ENCODE data around the gene SKAP2. TPM values are rescaled to one million over a fixed set of nuclear protein-coding genes. Genes with fewer than 3 reads are reported as not detected.

SKAP2 gene
- total and polyA plus RNA-seq, 2 of the 4 experiments (the other 2 are of a cell fraction), result 5.7 to 7.4 TPM

GRCh38 chr7:26735976-26736600, 128.3 kb downstream of the SKAP2 start:
- DNase-seq (no peak), ATAC-seq (ENCODE audit: low read depth) (no peak)
- no peaks in the 10 kb centered on the region for H3K9me1 ChIP-seq (ENCODE audit: insufficient read depth, low read length)
- ChIA-PET CTCF (no interaction called here), POLR2A (ENCODE audit: unreplicated experiment) (no interaction called here)
- no peaks in the 10 kb centered on the region for H3K79me1 ChIP-seq (ENCODE audit: low read depth in 1 of 2, low read length in 2 of 2)
- H3K4me2 ChIP-seq (ENCODE audit: low read depth, low read length), result no peak overlapping the region
- intact Hi-C loops (cut with micrococcal nuclease) (no loop called here), in situ Hi-C loops (cut with MboI; ENCODE audit: low sequenced_read_pairs) (no loop called here), dilution Hi-C loops (cut with HindIII; ENCODE audit: low sequenced_read_pairs, unreplicated experiment) (no loop called here)
- no peak overlapping the region for H2AFZ ChIP-seq (replicated peaks; ENCODE audit: low read length, poor library complexity)
- H4K91ac ChIP-seq (ENCODE audit: insufficient read depth, low read depth, low read length), result no peak overlapping the region
- no peaks in the 10 kb centered on the region for H3K9me3 ChIP-seq (ENCODE audit: control insufficient read depth, insufficient read depth, low read length)
- H4K8ac ChIP-seq (ENCODE audit: low read depth in 2 of 2, low read length in 2 of 2), result no peak overlapping the region
- no peak overlapping the region for H3K14ac ChIP-seq (replicated peaks; ENCODE audit: low read depth, low read length)
- no peak overlapping the region for H2AK5ac ChIP-seq (ENCODE audit: low read depth, low read length)
- no peak overlapping the region for H3K18ac ChIP-seq (ENCODE audit: low read depth, low read length)
- no peak overlapping the region for H3K27ac ChIP-seq (ENCODE audit: insufficient read depth, low read length)
- no peak overlapping the region for H3K23ac ChIP-seq (ENCODE audit: low read depth, low read length)
- no peaks in the 10 kb centered on the region for H3K4me1 ChIP-seq (ENCODE audit: control insufficient read depth, insufficient read depth, low read length)
- no peak overlapping the region for H4K5ac ChIP-seq (ENCODE audit: low read depth, low read length)
- no peak overlapping the region for H3K56ac ChIP-seq (ENCODE audit: extremely low read depth, insufficient read depth, low read length)
- peaks cover 3% of the 10 kb centered on the region for H3K36me3 ChIP-seq (ENCODE audit: control insufficient read depth, insufficient read depth, low read length)
- WGBS, 2 experiments (ENCODE audit: extremely low coverage in 2 of 2, insufficient read length in 1 of 2), result no CpG with 5 or more reads among the region's 2 CpGs
- H3K4ac ChIP-seq (ENCODE audit: low read depth, low read length), result no peak overlapping the region
- H4K20me1 ChIP-seq (ENCODE audit: insufficient read depth, low read length), result no peaks in the 10 kb centered on the region
- no peak overlapping the region for H2BK15ac ChIP-seq (ENCODE audit: low read depth, low read length)
- BruUV-seq (replicated peaks), result no TSS peak
- H2BK20ac ChIP-seq (ENCODE audit: low read depth, low read length), result no peak overlapping the region
- H2AK9ac ChIP-seq (replicated peaks; ENCODE audit: low read depth, low read length, poor library complexity), result no peak overlapping the region
- no peak overlapping the region for H2BK120ac ChIP-seq (ENCODE audit: low read depth, low read length)
- no peak overlapping the region for H2BK5ac ChIP-seq (ENCODE audit: low read depth, low read length, poor library complexity, severe bottlenecking)
- H3K9ac ChIP-seq (ENCODE audit: low read depth, low read length), result no peak overlapping the region
- TF ChIP-seq CEBPB (IDR thresholded peaks at IDR 0.05; ENCODE audit: low read depth, low read length) (no peak), RAD21 (IDR thresholded peaks at IDR 0.05; ENCODE audit: low read length) (no peak), ELK1 (IDR thresholded peaks at IDR 0.05; ENCODE audit: borderline replicate concordance, low read depth, low read length) (no peak), MAFK (IDR thresholded peaks at IDR 0.05; ENCODE audit: low read depth, low read length) (no peak)
- H3K4me3 ChIP-seq (ENCODE audit: insufficient read depth, low read depth, low read length), result no peak overlapping the region
- no peaks in the 10 kb centered on the region for H3K27me3 ChIP-seq (ENCODE audit: control insufficient read depth, insufficient read depth, low read length)
